GM21367 (cell line): ENCODE measurements around the gene FAM217A.

Experiments used
- ATAC-seq: cut with Tn5 transposase; IDR thresholded peaks from one replicate; pipeline ENCODE4 v1.9.1; 2021; ENCODE audit not compliant: unreplicated experiment

Gene FAM217A

GRCh38 chr6:4021854-4022695, 56.9 kb downstream of the FAM217A start:
- peak; percentile 7 for ATAC-seq

GRCh38 chr6:4021133-4021853, 57.6 kb downstream of the FAM217A start:
- peak; percentile 48 for ATAC-seq

GRCh38 chr6:4020822-4021132, 58.2 kb downstream of the FAM217A start:
- ATAC-seq: no peak

GRCh38 chr6:4018924-4019236, 60.1 kb downstream of the FAM217A start:
- no peak for ATAC-seq
